ENCODE measurements around the gene KRTAP4-7.
"Not testable (repeated sequence)": the region's sequence is repeated elsewhere in the genome, so short reads cannot be mapped to it uniquely, and the experiment has no call there.

DNA sequence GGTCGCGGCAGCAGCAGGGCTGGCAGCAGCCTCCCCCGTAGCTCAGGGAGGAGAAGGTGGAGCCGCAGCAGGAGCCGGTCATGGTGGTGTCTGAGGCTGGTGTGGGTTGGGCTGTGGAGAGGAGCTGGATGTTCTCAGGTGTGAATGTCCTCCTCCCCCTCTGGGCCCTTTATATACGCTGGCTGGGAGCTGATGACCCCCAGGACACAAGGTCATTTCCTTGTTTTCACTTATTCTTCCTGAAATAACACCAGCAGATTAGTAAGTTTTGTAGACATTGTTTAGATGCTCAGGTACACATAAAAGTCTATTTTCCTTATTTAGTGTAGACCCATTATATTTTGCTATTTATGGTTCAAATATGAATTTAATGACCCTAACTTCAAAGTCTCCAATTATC lies 28.8 kb upstream of the KRTAP4-7 start, which contains the start of gene KRTAP2-2:
- TF ChIP-seq EZH2 (IDR thresholded peaks at IDR 0.05; ENCODE audit: insufficient read depth, poor library complexity, severe bottlenecking); EZH2phosphoT487 (IDR thresholded peaks at IDR 0.05; ENCODE audit: insufficient read depth, low read depth): not testable (repeated sequence)
